DMS153 (cell line): Measurements from ENCODE around the gene CEP95.
"Not testable (repeated sequence)": the region's sequence is repeated elsewhere in the genome, so short reads cannot be mapped to it uniquely, and the experiment has no call there.

ENCODE experiments used
- DNase-seq: peaks from one replicate; lab custom pipeline; 2025; lab: John Stamatoyannopoulos, UW

The CEP95 gene

DNA sequence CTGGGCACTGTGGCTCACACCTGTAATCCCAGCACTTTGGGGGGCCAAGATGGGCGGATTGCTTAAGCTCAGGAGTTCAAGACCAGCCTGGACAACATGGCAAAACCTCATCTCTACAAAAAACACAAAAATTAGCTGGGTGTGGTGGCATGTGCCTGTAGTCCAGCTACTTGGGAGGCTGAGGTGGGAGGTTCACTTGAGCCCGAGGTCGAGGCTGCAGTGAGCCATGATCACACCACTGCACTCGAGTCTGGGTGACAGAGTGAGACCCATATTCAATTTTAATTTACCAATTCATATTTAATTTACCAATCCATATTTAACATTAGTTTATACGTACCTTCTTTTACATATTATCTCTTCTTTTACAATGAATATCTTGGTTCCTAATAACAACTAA, 11.5 kb upstream of the CEP95 start:
- DNase-seq, result not testable (repeated sequence)

- no peak for DNase-seq
Measured at GRCh38 chr17:64496348-64496785, 10.4 kb upstream of the CEP95 start.

DNA sequence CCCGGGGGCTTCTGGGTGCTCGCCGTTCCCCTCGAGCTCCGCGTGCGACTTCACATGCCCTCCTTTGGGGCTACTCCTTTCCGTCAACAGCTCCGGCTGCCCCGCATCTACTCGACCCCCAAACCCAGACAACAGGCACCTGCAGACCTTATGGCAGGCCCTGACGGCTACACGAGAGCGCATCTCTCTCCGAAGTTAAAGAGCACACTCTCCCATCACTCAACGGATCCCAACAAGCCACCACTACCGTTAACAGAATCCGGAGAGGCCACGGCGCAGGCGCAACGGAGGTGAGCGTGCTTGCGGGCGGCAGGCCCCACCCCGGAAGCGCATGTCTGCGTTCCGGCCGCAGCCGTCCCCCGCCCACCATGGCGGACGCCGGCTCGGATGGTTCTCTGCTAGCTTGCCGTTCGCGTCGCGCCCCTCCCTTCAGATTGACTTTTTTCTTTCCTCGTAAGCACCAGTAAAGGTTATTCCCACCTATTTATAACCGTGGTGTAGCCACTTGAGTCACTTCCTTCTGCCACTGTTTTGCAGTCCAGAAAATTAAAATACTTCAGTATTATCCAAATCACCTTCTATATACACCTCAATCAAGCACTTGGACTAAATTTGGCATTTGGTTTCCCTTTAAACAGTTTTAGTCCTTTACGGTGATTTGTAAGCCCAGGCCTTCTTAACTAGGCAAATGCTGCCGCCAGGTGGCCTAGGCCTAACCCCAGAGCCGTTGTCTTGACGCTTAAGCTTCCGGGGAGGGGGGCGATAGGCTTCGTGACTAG, 9.8 kb upstream of the CEP95 start, which contains the start of gene POLG2:
Gene POLG2 (minus strand): TSS at position 269 of the 779 bp plus-strand sequence. CDS start 86 bp downstream, at position 183.
- peak; percentile 85 for DNase-seq

GRCh38 chr17:64497565-64498035, 9.2 kb upstream of the CEP95 start:
- no peak for DNase-seq

DNA sequence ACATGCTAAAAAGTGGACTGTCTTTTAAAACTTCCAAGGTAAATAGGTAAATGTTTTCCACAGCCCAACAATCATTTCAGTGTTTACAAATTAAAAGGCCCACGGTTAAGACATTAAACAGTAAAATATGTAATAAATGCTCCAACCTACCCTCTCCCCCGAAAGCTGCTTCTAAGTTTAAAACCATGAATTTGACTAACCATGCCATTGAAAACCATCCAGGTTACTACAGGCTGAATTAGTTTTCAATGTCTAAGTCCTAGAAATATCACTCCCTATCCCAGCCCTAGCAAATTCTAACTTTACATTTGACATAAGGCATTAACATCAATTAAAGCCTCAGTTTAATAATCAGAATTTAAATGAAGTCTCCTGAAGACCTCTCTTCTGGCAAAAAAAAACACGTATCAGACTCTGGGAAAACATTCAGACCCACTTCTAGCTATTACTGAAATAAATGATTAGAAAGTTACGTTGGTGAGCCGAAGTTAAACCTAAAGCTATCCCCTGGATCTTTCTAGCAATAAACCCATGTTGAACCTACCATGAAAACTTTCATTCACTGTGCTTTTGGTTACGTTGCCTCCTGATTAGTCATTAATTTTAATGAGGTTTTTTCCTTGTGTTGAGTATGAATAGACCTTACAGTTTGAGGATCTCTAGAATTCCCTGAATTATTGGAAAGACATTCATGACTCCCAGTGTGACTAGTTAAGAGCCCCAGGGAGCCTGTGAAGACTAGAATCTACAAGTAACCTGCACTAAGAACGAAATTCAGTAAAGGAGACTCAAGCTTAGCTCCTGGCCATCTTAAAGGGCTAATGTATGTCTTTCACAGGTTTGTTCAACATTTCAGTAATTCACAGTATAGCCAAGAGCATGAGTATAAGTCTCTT, 8.2 kb upstream of the CEP95 start:
- no peak for DNase-seq

- DNase-seq, result no peak
Measured at GRCh38 chr17:64499805-64500486, 6.8 kb upstream of the CEP95 start.

DNA sequence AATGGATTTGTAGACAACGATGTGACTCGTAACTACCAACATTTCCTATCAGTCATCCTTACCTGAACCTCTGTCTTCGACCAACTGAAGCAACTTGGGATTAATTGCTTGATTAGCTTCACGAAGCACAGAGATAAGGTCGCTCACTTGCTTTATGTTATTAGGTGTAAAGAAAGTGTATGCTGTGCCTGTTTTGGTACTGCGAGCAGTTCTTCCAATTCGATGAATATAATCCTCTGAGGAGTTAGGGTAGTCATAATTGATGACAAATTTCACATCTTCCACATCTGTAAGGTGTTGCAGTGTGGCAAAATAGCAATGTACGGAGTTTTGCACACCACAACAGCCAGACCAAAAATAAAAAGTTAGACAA, 6.3 kb upstream of the CEP95 start:
- no peak for DNase-seq

- no peak for DNase-seq
Measured at GRCh38 chr17:64500862-64501765, 5.7 kb upstream of the CEP95 start.

- no peak for DNase-seq
Measured at GRCh38 chr17:64502021-64502420, 4.8 kb upstream of the CEP95 start.

DNA sequence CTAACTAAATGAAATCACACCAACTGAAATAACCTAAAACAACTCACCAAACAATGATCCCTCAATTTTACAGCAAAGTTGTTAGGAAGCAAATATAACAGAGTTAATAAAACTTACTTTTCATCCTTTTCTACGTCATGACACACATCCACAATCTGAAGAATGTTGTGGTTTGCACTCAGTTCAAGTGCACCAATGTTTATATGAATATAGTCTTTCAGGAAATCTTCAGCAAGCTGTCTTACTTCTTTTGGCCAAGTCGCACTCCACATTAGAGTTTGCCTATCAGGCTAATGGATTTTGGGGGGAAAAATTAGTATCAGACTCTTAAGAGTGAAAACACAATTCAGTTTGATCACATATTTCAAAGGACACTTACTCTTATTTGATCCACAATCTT, 4.0 kb upstream of the CEP95 start:
- no peak for DNase-seq

DNA sequence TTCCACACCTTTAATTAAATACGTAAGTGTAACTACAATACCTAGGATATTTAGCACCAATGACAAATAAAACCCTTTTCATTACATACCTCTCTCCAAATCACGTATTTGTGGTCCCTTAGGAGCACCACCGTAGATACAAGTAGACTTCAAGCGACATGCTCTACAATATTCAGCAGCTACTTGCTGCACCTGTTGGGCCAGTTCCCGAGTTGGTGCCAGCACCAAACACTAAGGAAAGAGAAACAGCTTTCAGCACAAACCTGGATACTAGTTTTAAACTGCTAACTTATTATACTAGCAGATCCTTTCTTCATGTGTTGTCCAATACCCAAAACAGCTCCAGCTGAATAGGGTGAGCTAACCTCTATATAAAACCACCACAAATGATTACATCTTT, 3.4 kb upstream of the CEP95 start:
- no peak for DNase-seq

DNA sequence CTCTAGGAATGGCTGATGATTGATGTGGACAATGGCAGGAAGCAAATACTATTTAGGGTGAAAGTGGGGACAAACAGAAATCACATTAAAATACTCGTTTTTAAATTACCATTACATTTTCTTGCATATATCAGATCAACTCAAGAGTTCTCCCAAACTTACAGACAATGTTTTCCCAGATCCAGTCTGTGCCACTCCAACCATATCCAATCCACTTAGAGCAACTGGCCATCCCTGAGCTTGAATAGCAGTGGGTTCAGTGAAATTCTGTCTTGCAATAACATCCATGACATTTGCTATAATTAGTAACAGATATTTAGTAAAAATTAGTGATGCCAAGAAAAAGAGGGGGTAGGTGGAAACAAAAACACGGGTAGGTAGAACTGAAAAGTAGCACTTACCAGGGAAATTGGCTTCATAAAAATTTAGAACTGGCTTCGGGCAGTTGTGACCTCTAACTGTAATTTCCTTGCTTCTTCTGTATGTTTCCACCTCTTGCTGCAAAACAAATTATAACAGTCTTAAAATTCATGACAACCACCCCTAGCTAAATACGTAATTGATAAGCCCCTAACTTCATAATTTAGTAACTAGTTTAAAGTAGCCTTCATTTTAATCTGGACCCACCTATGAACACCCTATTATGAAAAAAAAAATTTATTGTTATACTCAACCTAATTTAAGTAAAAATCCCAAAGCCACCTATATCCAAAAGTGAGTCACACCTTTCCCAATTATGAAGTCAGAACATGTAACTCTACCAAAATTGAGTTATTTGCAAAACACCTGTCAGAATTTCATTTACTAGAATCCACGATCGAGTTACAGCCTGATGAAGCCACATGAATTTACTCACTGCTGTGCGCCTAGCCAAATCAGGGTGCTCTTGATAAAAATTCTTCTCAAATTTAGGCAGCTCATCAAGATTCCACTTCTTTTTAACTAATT, 2.7 kb upstream of the CEP95 start:
- no peak for DNase-seq

DNA sequence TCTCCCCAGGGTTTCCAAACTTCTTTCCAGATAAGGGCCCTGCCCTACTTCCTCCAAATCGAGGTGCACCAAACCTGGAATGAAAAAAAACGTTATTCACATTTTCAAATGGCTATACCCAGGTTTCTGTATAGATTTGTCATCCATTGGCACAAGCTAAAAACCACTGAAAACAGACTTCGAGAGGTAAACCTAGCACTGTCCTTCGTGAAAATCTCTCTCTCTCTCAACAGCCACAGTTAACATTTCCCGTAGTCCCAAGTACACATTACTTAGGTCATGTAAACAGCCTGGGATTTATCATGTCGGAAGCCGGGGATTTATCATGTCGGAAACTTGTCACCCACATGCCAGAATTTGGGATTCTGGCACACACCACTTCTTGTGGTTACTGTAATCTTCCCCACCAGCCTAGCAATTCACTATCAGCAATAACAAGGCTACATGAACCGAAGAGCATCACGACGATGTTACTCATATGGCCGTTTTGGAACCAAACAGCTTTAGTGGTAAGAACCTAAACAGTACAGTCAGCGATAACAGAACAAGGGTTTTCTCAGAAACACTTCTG, 1.9 kb upstream of the CEP95 start:
- DNase-seq, result no peak

- peak; percentile 76 for DNase-seq
Measured at GRCh38 chr17:64505340-64506200, 1.2 kb upstream of the CEP95 start.

DNA sequence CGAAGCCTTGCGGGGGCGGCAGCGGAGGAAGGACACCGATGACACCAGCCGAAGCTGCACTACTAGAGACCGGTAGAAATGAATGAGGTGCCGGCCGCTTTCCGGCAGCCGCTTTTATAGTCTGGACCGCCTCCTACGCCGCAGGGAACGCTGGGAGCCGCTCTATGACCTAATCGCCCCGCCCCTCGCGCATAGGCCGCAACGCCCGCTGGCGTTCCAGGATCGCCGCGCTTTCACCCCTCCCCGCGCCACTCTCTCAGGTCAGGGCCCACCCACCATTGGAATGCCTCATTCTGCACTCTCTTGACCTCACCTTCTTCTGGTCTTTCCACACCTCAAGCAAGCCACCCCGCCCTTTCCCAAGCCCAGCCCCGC, 589 bp upstream of the CEP95 start, which contains the start of gene DDX5:
Gene DDX5 (minus strand): TSS at position 89 of the 375 bp plus-strand sequence. CDS start 170 bp downstream, outside the sequence.
- peak; percentile 95 for DNase-seq

- DNase-seq, result peak; percentile 56
Measured at GRCh38 chr17:64507413-64507782, 621 bp downstream of the CEP95 start.

GRCh38 chr17:64508683-64509082, 1.9 kb downstream of the CEP95 start:
- no peak for DNase-seq

- DNase-seq, result no peak
Measured at GRCh38 chr17:64509179-64509578, 2.4 kb downstream of the CEP95 start.

- no peak for DNase-seq
Measured at GRCh38 chr17:64515419-64515818, 8.6 kb downstream of the CEP95 start.
